ENCODE data around the gene KCNJ5.

The KCNJ5 gene

GRCh38 chr11:128900468-128900867 lies 9.3 kb downstream of the KCNJ5 start:
- Histone ChIP-seq H3K27me3 (ENCODE audit: control insufficient read depth, insufficient read depth, low read length) (peaks cover 85% of the 10 kb centered on the region), H3K4me1 (ENCODE audit: control insufficient read depth, insufficient read depth, low read length) (peaks cover 18% of the 10 kb centered on the region), H3K9ac (ENCODE audit: low read depth, low read length) (no peak overlapping the region), H3K36me3 (ENCODE audit: control insufficient read depth, insufficient read depth, low read length) (no peaks in the 10 kb centered on the region), H3K9me3 (ENCODE audit: control insufficient read depth, insufficient read depth, low read length) (no peaks in the 10 kb centered on the region), H3K4me3 (ENCODE audit: low read depth, low read length) (no peak overlapping the region)

- Histone ChIP-seq H3K4me3 (ENCODE audit: low read depth, low read length) (peak overlapping the region; percentile 5), H3K36me3 (ENCODE audit: control insufficient read depth, insufficient read depth, low read length) (no peaks in the 10 kb centered on the region), H3K9ac (ENCODE audit: low read depth, low read length) (no peak overlapping the region), H3K9me3 (ENCODE audit: control insufficient read depth, insufficient read depth, low read length) (no peaks in the 10 kb centered on the region), H3K4me1 (ENCODE audit: control insufficient read depth, insufficient read depth, low read length) (peaks cover 21% of the 10 kb centered on the region), H3K27me3 (ENCODE audit: control insufficient read depth, insufficient read depth, low read length) (peaks cover 83% of the 10 kb centered on the region)
These were observed 10.7 kb downstream of the KCNJ5 start for GRCh38 chr11:128901653-128902514.

- peaks cover 90% of the 10 kb centered on the region for H3K27me3 ChIP-seq (ENCODE audit: control insufficient read depth, insufficient read depth, low read length)
- peak overlapping the region; percentile 5 for H3K4me3 ChIP-seq (ENCODE audit: low read depth, low read length)
- no peaks in the 10 kb centered on the region for H3K36me3 ChIP-seq (ENCODE audit: control insufficient read depth, insufficient read depth, low read length)
- H3K9me3 ChIP-seq (ENCODE audit: control insufficient read depth, insufficient read depth, low read length), result no peaks in the 10 kb centered on the region
- H3K4me1 ChIP-seq (ENCODE audit: control insufficient read depth, insufficient read depth, low read length), result peaks cover 21% of the 10 kb centered on the region
- H3K9ac ChIP-seq (ENCODE audit: low read depth, low read length), result no peak overlapping the region
These were observed 11.4 kb downstream of the KCNJ5 start for GRCh38 chr11:128902515-128903066.

- no peak overlapping the region for H3K9ac ChIP-seq (ENCODE audit: low read depth, low read length)
- H3K9me3 ChIP-seq (ENCODE audit: control insufficient read depth, insufficient read depth, low read length), result no peaks in the 10 kb centered on the region
- peak overlapping the region; percentile 70 for H3K4me3 ChIP-seq (ENCODE audit: low read depth, low read length)
- peaks cover 21% of the 10 kb centered on the region for H3K4me1 ChIP-seq (ENCODE audit: control insufficient read depth, insufficient read depth, low read length)
- no peaks in the 10 kb centered on the region for H3K36me3 ChIP-seq (ENCODE audit: control insufficient read depth, insufficient read depth, low read length)
- H3K27me3 ChIP-seq (ENCODE audit: control insufficient read depth, insufficient read depth, low read length), result peaks cover 87% of the 10 kb centered on the region
These were observed 12.3 kb downstream of the KCNJ5 start for GRCh38 chr11:128903248-128904061.

GRCh38 chr11:128904303-128904655 lies 13.1 kb downstream of the KCNJ5 start:
- H3K27me3 ChIP-seq (ENCODE audit: control insufficient read depth, insufficient read depth, low read length), result peaks cover 86% of the 10 kb centered on the region
- H3K9ac ChIP-seq (ENCODE audit: low read depth, low read length), result no peak overlapping the region
- H3K36me3 ChIP-seq (ENCODE audit: control insufficient read depth, insufficient read depth, low read length), result no peaks in the 10 kb centered on the region
- H3K4me3 ChIP-seq (ENCODE audit: low read depth, low read length), result peak overlapping the region; percentile 70
- no peaks in the 10 kb centered on the region for H3K9me3 ChIP-seq (ENCODE audit: control insufficient read depth, insufficient read depth, low read length)
- peaks cover 21% of the 10 kb centered on the region for H3K4me1 ChIP-seq (ENCODE audit: control insufficient read depth, insufficient read depth, low read length)

GRCh38 chr11:128904656-128905344 lies 13.6 kb downstream of the KCNJ5 start:
- no peak overlapping the region for H3K9ac ChIP-seq (ENCODE audit: low read depth, low read length)
- H3K27me3 ChIP-seq (ENCODE audit: control insufficient read depth, insufficient read depth, low read length), result peaks cover 81% of the 10 kb centered on the region
- peak overlapping the region; percentile 70 for H3K4me3 ChIP-seq (ENCODE audit: low read depth, low read length)
- no peaks in the 10 kb centered on the region for H3K9me3 ChIP-seq (ENCODE audit: control insufficient read depth, insufficient read depth, low read length)
- H3K4me1 ChIP-seq (ENCODE audit: control insufficient read depth, insufficient read depth, low read length), result peaks cover 21% of the 10 kb centered on the region
- no peaks in the 10 kb centered on the region for H3K36me3 ChIP-seq (ENCODE audit: control insufficient read depth, insufficient read depth, low read length)

GRCh38 chr11:128905345-128906184 lies 14.4 kb downstream of the KCNJ5 start:
- Histone ChIP-seq H3K4me1 (ENCODE audit: control insufficient read depth, insufficient read depth, low read length) (peaks cover 21% of the 10 kb centered on the region), H3K9me3 (ENCODE audit: control insufficient read depth, insufficient read depth, low read length) (no peaks in the 10 kb centered on the region), H3K36me3 (ENCODE audit: control insufficient read depth, insufficient read depth, low read length) (no peaks in the 10 kb centered on the region), H3K9ac (ENCODE audit: low read depth, low read length) (no peak overlapping the region), H3K4me3 (ENCODE audit: low read depth, low read length) (peak overlapping the region; percentile 70), H3K27me3 (ENCODE audit: control insufficient read depth, insufficient read depth, low read length) (peaks cover 73% of the 10 kb centered on the region)

GRCh38 chr11:128906185-128907050 lies 15.3 kb downstream of the KCNJ5 start:
- H3K9me3 ChIP-seq (ENCODE audit: control insufficient read depth, insufficient read depth, low read length), result no peaks in the 10 kb centered on the region
- no peaks in the 10 kb centered on the region for H3K36me3 ChIP-seq (ENCODE audit: control insufficient read depth, insufficient read depth, low read length)
- H3K27me3 ChIP-seq (ENCODE audit: control insufficient read depth, insufficient read depth, low read length), result peaks cover 64% of the 10 kb centered on the region
- H3K4me1 ChIP-seq (ENCODE audit: control insufficient read depth, insufficient read depth, low read length), result peaks cover 20% of the 10 kb centered on the region
- H3K4me3 ChIP-seq (ENCODE audit: low read depth, low read length), result peak overlapping the region; percentile 70
- no peak overlapping the region for H3K9ac ChIP-seq (ENCODE audit: low read depth, low read length)

- peaks cover 15% of the 10 kb centered on the region for H3K4me1 ChIP-seq (ENCODE audit: control insufficient read depth, insufficient read depth, low read length)
- H3K9me3 ChIP-seq (ENCODE audit: control insufficient read depth, insufficient read depth, low read length), result no peaks in the 10 kb centered on the region
- H3K4me3 ChIP-seq (ENCODE audit: low read depth, low read length), result no peak overlapping the region
- H3K9ac ChIP-seq (ENCODE audit: low read depth, low read length), result no peak overlapping the region
- peaks cover 53% of the 10 kb centered on the region for H3K27me3 ChIP-seq (ENCODE audit: control insufficient read depth, insufficient read depth, low read length)
- no peaks in the 10 kb centered on the region for H3K36me3 ChIP-seq (ENCODE audit: control insufficient read depth, insufficient read depth, low read length)
These were observed 16.4 kb downstream of the KCNJ5 start for GRCh38 chr11:128907585-128907984.

Data from iPS-15b (cell line).